DMS79 (cell line): Measurements from ENCODE around the gene S100P.
"Not testable (repeated sequence)": the region's sequence is repeated elsewhere in the genome, so short reads cannot be mapped to it uniquely, and the experiment has no call there.

Experiments
- DNase-seq: peaks from one replicate; lab custom pipeline; 2025; lab: John Stamatoyannopoulos, UW

S100P gene

GRCh38 chr4:6724421-6725111 lies 30.9 kb downstream of the S100P start:
- no peak for DNase-seq

GRCh38 chr4:6725427-6725961 lies 31.8 kb downstream of the S100P start:
- not testable (repeated sequence) for DNase-seq

- no peak for DNase-seq
Measured at GRCh38 chr4:6727081-6727942, 33.6 kb downstream of the S100P start.

- no peak for DNase-seq
Measured at GRCh38 chr4:6727943-6728250, 34.2 kb downstream of the S100P start.

GRCh38 chr4:6728320-6729029 lies 34.8 kb downstream of the S100P start:
- no peak for DNase-seq

GRCh38 chr4:6730603-6731317 lies 37.1 kb downstream of the S100P start:
- no peak for DNase-seq

- no peak for DNase-seq
Measured at GRCh38 chr4:6731318-6731675, 37.6 kb downstream of the S100P start.

- no peak for DNase-seq
Measured at GRCh38 chr4:6731780-6732179, 38.1 kb downstream of the S100P start.

- DNase-seq = no peak
Measured at GRCh38 chr4:6732441-6733357, 39.0 kb downstream of the S100P start.

- DNase-seq = no peak
Measured at GRCh38 chr4:6733358-6734164, 39.9 kb downstream of the S100P start.

- DNase-seq = no peak
Measured at GRCh38 chr4:6734165-6734786, 40.6 kb downstream of the S100P start.

GRCh38 chr4:6739920-6740319 lies 46.2 kb downstream of the S100P start:
- DNase-seq = no peak

GRCh38 chr4:6740347-6740746 lies 46.7 kb downstream of the S100P start:
- DNase-seq = no peak

- DNase-seq = no peak
Measured at GRCh38 chr4:6742507-6742906, 48.8 kb downstream of the S100P start.

- DNase-seq = no peak
Measured at GRCh38 chr4:6742989-6743388, 49.3 kb downstream of the S100P start.
